ENCODE data around the gene NOC2L.
A peak's percentile ranks its signal among the peaks of the same experiment; 100 is the strongest.

The NOC2L gene

DNA sequence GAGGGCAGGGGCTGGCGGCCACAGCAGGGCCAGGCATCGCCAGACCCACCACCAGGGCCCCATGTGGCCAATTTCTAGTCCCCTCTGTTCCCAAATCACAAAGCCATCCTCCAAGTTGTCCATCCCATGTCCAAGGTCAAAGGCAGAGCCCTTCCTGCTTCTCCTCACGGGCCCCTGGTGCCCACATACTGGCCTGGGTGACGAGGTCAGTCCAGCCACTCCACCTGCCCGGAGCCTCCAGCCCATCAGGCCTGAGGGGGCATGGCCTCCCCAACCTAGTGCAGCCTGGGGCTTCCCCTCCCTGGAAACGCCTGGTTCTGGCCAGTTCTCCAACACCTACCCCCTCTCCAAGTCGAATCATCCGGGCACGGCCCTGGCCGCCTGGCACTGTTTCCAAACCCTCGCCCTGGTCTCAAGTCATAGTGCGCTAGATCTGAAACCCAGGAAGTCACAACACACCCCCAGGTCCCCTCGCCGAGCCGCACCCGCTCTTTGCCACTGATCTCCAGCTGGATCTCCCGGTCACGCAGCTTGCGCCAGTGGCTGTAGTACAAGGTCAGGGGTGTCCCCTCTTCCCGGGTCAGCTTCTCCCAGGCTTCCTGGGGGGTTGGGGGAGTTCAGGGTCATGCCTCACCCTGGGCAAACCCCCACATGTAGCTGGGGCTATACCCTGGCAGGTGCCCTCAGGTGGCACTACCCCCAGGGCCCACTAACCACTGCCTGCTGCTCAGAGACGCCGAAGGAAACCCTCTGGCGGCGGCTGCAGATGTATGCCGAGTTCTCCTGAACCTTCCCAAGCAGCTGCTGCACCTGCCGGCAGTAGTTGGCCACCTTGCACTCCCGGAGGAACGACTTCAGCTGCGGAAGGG, 13.1 kb downstream of the NOC2L start:
- POLR2A ChIA-PET = no interaction called here
- Histone ChIP-seq H3K27ac (ENCODE audit: insufficient read depth in 1 of 2, low read depth in 1 of 2, low read length in 2 of 2, poor library complexity in 1 of 2, severe bottlenecking in 2 of 2) (no peak overlapping the region), H3K27me3 (replicated peaks in 2 of 5; ENCODE audit: control insufficient read depth in 4 of 5, insufficient read depth in 5 of 5, low read length in 4 of 5) (peaks cover 0 to 36% (median 6%) of the 10 kb centered on the region in 5 experiments), H3K4me3 (ENCODE audit: control insufficient read depth in 1 of 7, extremely low read depth in 1 of 7, insufficient read depth in 4 of 7, low read depth in 2 of 7, low read length in 6 of 7) (no peak overlapping the region), H3K4me1 (ENCODE audit: control extremely low read depth in 1 of 4, control insufficient read depth in 4 of 4, insufficient read depth in 4 of 4, low read length in 3 of 4) (peaks cover 0 to 24% (median 19%) of the 10 kb centered on the region in 4 experiments), H3K36me3 (ENCODE audit: control insufficient read depth in 4 of 4, insufficient read depth in 4 of 4, low read length in 3 of 4) (peaks cover 7 to 66% (median 44%) of the 10 kb centered on the region in 4 experiments), H3K9me3 (ENCODE audit: control extremely low read depth in 1 of 5, control insufficient read depth in 4 of 5, insufficient read depth in 2 of 5, low read depth in 1 of 5, low read length in 4 of 5) (peaks cover 0 to 1% (median 0%) of the 10 kb centered on the region in 5 experiments)
- no peak for DNase-seq
- WGBS (ENCODE audit: insufficient coverage) = 97% methylated on average over 28 of the region's 29 CpGs
- CTCF ChIA-PET = interaction anchor here (1.0 to 1.4 kb wide), 3 partner anchors 8 to 16 kb away, joined by 4 to 5 read pairs (median 4); no protein-coding TSS in a partner anchor

- no peak for DNase-seq
- Histone ChIP-seq H3K9me3 (ENCODE audit: control extremely low read depth in 1 of 5, control insufficient read depth in 4 of 5, insufficient read depth in 2 of 5, low read depth in 1 of 5, low read length in 4 of 5) (no peaks in the 10 kb centered on the region), H3K27ac (ENCODE audit: insufficient read depth in 1 of 2, low read depth in 1 of 2, low read length in 2 of 2, poor library complexity in 1 of 2, severe bottlenecking in 2 of 2) (no peak overlapping the region), H3K4me3 (ENCODE audit: control insufficient read depth in 1 of 7, extremely low read depth in 1 of 7, insufficient read depth in 4 of 7, low read depth in 2 of 7, low read length in 6 of 7) (no peak overlapping the region), H3K36me3 (ENCODE audit: control insufficient read depth in 4 of 4, insufficient read depth in 4 of 4, low read length in 3 of 4) (peaks cover 0 to 53% (median 34%) of the 10 kb centered on the region in 4 experiments), H3K27me3 (replicated peaks in 2 of 5; ENCODE audit: control insufficient read depth in 4 of 5, insufficient read depth in 5 of 5, low read length in 4 of 5) (peaks cover 0 to 48% (median 13%) of the 10 kb centered on the region in 5 experiments), H3K4me1 (ENCODE audit: control extremely low read depth in 1 of 4, control insufficient read depth in 4 of 4, insufficient read depth in 4 of 4, low read length in 3 of 4) (peaks cover 0 to 37% (median 30%) of the 10 kb centered on the region in 4 experiments)
- 94% methylated on average over 17 of the region's 28 CpGs for WGBS (ENCODE audit: insufficient coverage)
- ChIA-PET POLR2A (no interaction called here), CTCF (interaction anchor here (1.4 kb wide), 1 partner anchor 17 kb away, joined by 4 read pairs; no protein-coding TSS in a partner anchor)
These were observed 14.4 kb downstream of the NOC2L start for GRCh38 chr1:944341-945325.

- H3K27me3 ChIP-seq (replicated peaks in 2 of 5; ENCODE audit: control insufficient read depth in 4 of 5, insufficient read depth in 5 of 5, low read length in 4 of 5) = peaks cover 0 to 56% (median 18%) of the 10 kb centered on the region in 5 experiments
- no peak for DNase-seq
- H3K4me1 ChIP-seq (ENCODE audit: control extremely low read depth in 1 of 4, control insufficient read depth in 4 of 4, insufficient read depth in 4 of 4, low read length in 3 of 4) = peaks cover 0 to 40% (median 33%) of the 10 kb centered on the region in 4 experiments
- H3K9me3 ChIP-seq (ENCODE audit: control extremely low read depth in 1 of 5, control insufficient read depth in 4 of 5, insufficient read depth in 2 of 5, low read depth in 1 of 5, low read length in 4 of 5) = no peaks in the 10 kb centered on the region
- no peak overlapping the region for H3K4me3 ChIP-seq (ENCODE audit: control insufficient read depth in 1 of 7, extremely low read depth in 1 of 7, insufficient read depth in 4 of 7, low read depth in 2 of 7, low read length in 6 of 7)
- WGBS (ENCODE audit: insufficient coverage) = 98% methylated on average over 23 of the region's 27 CpGs
- CTCF ChIA-PET = interaction anchor here (0.9 to 1.4 kb wide), 2 partner anchors 18 to 51 kb away, joined by 3 to 4 read pairs; no protein-coding TSS in a partner anchor
- POLR2A ChIA-PET = interaction anchor here (0.5 kb wide), 1 partner anchor 19 kb away, joined by 3 read pairs; no protein-coding TSS in a partner anchor
- no peak overlapping the region for H3K27ac ChIP-seq (ENCODE audit: insufficient read depth in 1 of 2, low read depth in 1 of 2, low read length in 2 of 2, poor library complexity in 1 of 2, severe bottlenecking in 2 of 2)
- peaks cover 0 to 44% (median 29%) of the 10 kb centered on the region in 4 experiments for H3K36me3 ChIP-seq (ENCODE audit: control insufficient read depth in 4 of 4, insufficient read depth in 4 of 4, low read length in 3 of 4)
These were observed 15.3 kb downstream of the NOC2L start for GRCh38 chr1:943545-944340.

DNA sequence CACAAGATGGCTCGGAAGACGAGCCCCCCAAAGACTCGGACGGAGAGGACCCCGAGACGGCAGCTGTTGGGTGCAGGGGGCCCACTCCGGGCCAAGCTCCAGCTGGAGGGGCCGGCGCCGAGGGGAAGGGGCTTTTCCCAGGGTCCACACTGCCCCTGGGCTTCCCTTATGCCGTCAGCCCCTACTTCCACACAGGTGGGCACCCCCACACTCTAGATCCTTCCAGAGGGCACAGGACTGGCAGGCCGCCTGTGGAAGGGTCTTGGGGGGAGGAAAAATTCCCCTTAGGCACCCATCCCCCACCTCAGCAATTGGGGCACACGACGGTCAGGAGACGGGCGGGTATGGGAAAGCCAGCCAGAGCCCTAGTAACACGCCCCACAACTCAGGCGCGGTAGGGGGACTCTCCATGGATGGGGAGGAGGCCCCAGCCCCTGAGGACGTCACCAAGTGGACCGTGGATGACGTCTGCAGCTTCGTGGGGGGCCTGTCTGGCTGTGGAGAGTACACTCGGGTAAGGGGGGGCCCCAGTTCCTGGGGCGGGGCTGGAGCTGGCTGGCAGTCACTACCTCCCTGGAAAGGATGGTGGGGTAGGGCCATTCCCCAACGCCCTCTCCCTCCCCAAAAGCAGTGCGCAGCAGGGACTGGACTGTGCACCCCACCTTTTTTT, 16.1 kb downstream of the NOC2L start:
- H3K27ac ChIP-seq (ENCODE audit: insufficient read depth in 1 of 2, low read depth in 1 of 2, low read length in 2 of 2, poor library complexity in 1 of 2, severe bottlenecking in 2 of 2) = no peak overlapping the region
- H3K4me3 ChIP-seq (ENCODE audit: control insufficient read depth in 1 of 7, extremely low read depth in 1 of 7, insufficient read depth in 4 of 7, low read depth in 2 of 7, low read length in 6 of 7) = no peak overlapping the region
- no peak for DNase-seq
- no peaks in the 10 kb centered on the region for H3K9me3 ChIP-seq (ENCODE audit: control extremely low read depth in 1 of 5, control insufficient read depth in 4 of 5, insufficient read depth in 2 of 5, low read depth in 1 of 5, low read length in 4 of 5)
- ChIA-PET POLR2A (no interaction called here), CTCF (interaction anchor here (0.9 to 2.0 kb wide), 3 partner anchors 32 to 74 kb away, joined by 3 to 12 read pairs (median 3); no protein-coding TSS in a partner anchor)
- 17% methylated on average over 18 of the region's 27 CpGs for WGBS (ENCODE audit: insufficient coverage)
- peaks cover 0 to 64% (median 18%) of the 10 kb centered on the region in 5 experiments for H3K27me3 ChIP-seq (replicated peaks in 2 of 5; ENCODE audit: control insufficient read depth in 4 of 5, insufficient read depth in 5 of 5, low read length in 4 of 5)
- peaks cover 0 to 37% (median 25%) of the 10 kb centered on the region in 4 experiments for H3K36me3 ChIP-seq (ENCODE audit: control insufficient read depth in 4 of 4, insufficient read depth in 4 of 4, low read length in 3 of 4)
- peaks cover 0 to 40% (median 33%) of the 10 kb centered on the region in 4 experiments for H3K4me1 ChIP-seq (ENCODE audit: control extremely low read depth in 1 of 4, control insufficient read depth in 4 of 4, insufficient read depth in 4 of 4, low read length in 3 of 4)

GRCh38 chr1:942411-942821, 16.6 kb downstream of the NOC2L start:
- CTCF ChIA-PET = interaction anchor here (0.7 to 5.3 kb wide), 5 partner anchors 16 to 73 kb away, joined by 3 to 47 read pairs (median 4); partner anchors contain the start of gene NOC2L
- Histone ChIP-seq H3K27ac (ENCODE audit: insufficient read depth in 1 of 2, low read depth in 1 of 2, low read length in 2 of 2, poor library complexity in 1 of 2, severe bottlenecking in 2 of 2) (no peak overlapping the region), H3K36me3 (ENCODE audit: control insufficient read depth in 4 of 4, insufficient read depth in 4 of 4, low read length in 3 of 4) (peaks cover 0 to 31% (median 20%) of the 10 kb centered on the region in 4 experiments), H3K27me3 (replicated peaks in 2 of 5; ENCODE audit: control insufficient read depth in 4 of 5, insufficient read depth in 5 of 5, low read length in 4 of 5) (peaks cover 0 to 64% (median 18%) of the 10 kb centered on the region in 5 experiments), H3K9me3 (ENCODE audit: control extremely low read depth in 1 of 5, control insufficient read depth in 4 of 5, insufficient read depth in 2 of 5, low read depth in 1 of 5, low read length in 4 of 5) (no peaks in the 10 kb centered on the region), H3K4me1 (ENCODE audit: control extremely low read depth in 1 of 4, control insufficient read depth in 4 of 4, insufficient read depth in 4 of 4, low read length in 3 of 4) (peaks cover 0 to 40% (median 33%) of the 10 kb centered on the region in 4 experiments), H3K4me3 (ENCODE audit: control insufficient read depth in 1 of 7, extremely low read depth in 1 of 7, insufficient read depth in 4 of 7, low read depth in 2 of 7, low read length in 6 of 7) (peak overlapping the region in 4 of 7 experiments; percentile 2 to 50 (median 14))
- WGBS (ENCODE audit: insufficient coverage) = under 1% methylated on average over 40 of the region's 48 CpGs
- peak in 1 of 3 donors; percentile 47 for DNase-seq
- POLR2A ChIA-PET = no interaction called here

Measured in common myeloid progenitor, CD34-positive (primary cell).